HG02798 (cell line): ENCODE measurements around the gene TMEM135.
A peak's percentile ranks its signal among the peaks of the same experiment; 100 is the strongest.

ENCODE experiments used
- ATAC-seq: cut with Tn5 transposase; IDR thresholded peaks from one replicate; pipeline ENCODE4 v1.9.1; 2021; ENCODE audit warnings: mild to moderate bottlenecking; ENCODE audit not compliant: unreplicated experiment, poor library complexity

The TMEM135 gene

GRCh38 chr11:87330187-87330601 lies 292.5 kb downstream of the TMEM135 start:
- no peak for ATAC-seq

- no peak for ATAC-seq
These were observed 293.5 kb downstream of the TMEM135 start for GRCh38 chr11:87331273-87331672.

GRCh38 chr11:87338046-87338639 lies 300.4 kb downstream of the TMEM135 start:
- ATAC-seq: no peak

GRCh38 chr11:87339416-87339815 lies 301.7 kb downstream of the TMEM135 start:
- ATAC-seq: no peak

- ATAC-seq: no peak
These were observed 309.7 kb downstream of the TMEM135 start for GRCh38 chr11:87347441-87347840.

GRCh38 chr11:87347854-87348253 lies 310.1 kb downstream of the TMEM135 start:
- no peak for ATAC-seq

GRCh38 chr11:87351676-87352075 lies 313.9 kb downstream of the TMEM135 start:
- ATAC-seq: no peak

- ATAC-seq: peak; percentile 98
These were observed 315.3 kb downstream of the TMEM135 start for GRCh38 chr11:87352759-87353707.

GRCh38 chr11:87353771-87354345 lies 316.1 kb downstream of the TMEM135 start:
- ATAC-seq: no peak

GRCh38 chr11:87355596-87355995 lies 317.9 kb downstream of the TMEM135 start:
- no peak for ATAC-seq

- no peak for ATAC-seq
These were observed 318.7 kb downstream of the TMEM135 start for GRCh38 chr11:87356428-87356827.

- peak; percentile 33 for ATAC-seq
These were observed 320.7 kb downstream of the TMEM135 start for GRCh38 chr11:87358461-87358860.

- no peak for ATAC-seq
These were observed 321.7 kb downstream of the TMEM135 start for GRCh38 chr11:87359401-87359800.

- ATAC-seq: no peak
These were observed 324.2 kb downstream of the TMEM135 start for GRCh38 chr11:87361891-87362290.

- no peak for ATAC-seq
These were observed 328.6 kb downstream of the TMEM135 start for GRCh38 chr11:87366346-87366745.

- no peak for ATAC-seq
These were observed 329.1 kb downstream of the TMEM135 start for GRCh38 chr11:87366763-87367405.

GRCh38 chr11:87368151-87368550 lies 330.4 kb downstream of the TMEM135 start:
- ATAC-seq: no peak

GRCh38 chr11:87368858-87369480 lies 331.2 kb downstream of the TMEM135 start:
- no peak for ATAC-seq

- no peak for ATAC-seq
These were observed 332.2 kb downstream of the TMEM135 start for GRCh38 chr11:87369888-87370287.

GRCh38 chr11:87372065-87372464 lies 334.3 kb downstream of the TMEM135 start:
- ATAC-seq: no peak
